HG02943 (cell line): ENCODE data around the gene BNC2.

Experiments
- ATAC-seq: cut with Tn5 transposase; IDR thresholded peaks from one replicate; pipeline ENCODE4 v1.9.1; 2021; ENCODE audit warnings: mild to moderate bottlenecking, low read depth, moderate library complexity; ENCODE audit not compliant: unreplicated experiment

The BNC2 gene

DNA sequence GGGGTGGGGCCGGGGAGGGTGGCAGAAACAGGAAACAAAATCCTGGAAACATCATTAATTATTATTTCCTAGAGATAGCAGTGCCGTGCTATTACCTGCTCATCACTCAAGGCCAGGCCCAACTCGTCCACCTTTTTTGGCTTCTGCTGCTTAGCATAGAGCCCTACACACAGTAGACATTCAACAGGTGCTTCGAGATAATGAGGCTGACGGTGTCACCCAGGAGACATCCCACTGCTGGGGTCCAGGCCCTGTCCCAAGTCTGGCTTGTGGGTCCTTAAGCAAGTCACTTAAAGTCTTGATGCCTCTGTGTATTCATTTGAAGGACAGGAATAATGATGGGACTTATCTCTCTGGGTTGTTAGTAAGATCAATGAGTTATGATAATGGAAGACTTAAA is 506.6 kb downstream of the BNC2 start:
- ATAC-seq, result no peak

DNA sequence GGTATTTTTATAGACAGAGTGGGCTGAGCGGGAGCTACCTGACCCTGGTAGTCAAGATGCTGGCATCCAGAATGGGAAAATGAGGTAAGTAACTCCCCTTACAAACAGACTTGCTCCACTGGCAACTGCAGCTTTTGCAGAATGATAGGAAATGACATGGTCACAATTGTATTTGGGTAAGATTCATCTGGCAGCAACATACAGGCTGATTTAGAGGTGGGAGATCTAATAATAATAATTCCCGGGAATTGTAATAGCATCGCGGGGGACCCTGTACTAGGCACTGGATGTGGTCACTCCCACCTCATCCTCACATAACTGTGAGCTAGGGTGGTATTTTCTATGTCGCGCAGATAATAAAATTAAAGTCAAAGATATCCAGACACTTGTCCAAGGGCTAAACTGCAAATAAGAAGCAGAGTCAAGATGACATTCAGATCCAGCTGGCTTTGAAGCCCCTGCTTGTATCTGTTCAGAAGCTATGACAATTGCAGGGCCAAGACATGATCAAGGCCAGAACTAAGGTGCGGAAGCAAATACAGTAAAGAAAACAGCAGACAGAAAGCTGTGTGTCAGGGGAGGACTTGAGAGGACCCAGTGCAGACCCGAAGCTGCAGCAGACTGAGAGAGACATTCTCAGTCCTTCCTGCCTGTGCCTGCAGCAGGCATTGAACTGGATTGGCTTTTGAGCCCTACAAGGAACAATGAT is 507.2 kb downstream of the BNC2 start:
- no peak for ATAC-seq

DNA sequence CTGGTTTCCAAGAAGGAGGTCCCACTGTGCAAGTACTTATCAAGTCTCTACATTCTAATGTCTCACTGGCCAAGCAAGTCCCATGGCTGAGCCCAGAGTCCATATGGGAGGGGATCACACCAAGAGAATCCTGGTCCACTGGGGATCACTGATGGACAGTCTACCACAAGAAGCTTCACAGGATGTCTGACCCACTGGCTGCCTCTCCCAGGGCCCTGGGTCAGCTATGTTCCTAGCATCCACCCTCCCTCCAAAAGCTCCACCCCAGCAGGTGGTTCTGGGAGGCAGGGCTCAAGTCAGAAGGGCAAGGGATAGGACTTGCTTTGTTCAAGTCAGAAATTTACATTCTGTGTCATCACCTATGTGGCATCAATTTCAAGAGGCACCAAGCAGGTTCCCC is 508.5 kb downstream of the BNC2 start:
- ATAC-seq, result no peak

DNA sequence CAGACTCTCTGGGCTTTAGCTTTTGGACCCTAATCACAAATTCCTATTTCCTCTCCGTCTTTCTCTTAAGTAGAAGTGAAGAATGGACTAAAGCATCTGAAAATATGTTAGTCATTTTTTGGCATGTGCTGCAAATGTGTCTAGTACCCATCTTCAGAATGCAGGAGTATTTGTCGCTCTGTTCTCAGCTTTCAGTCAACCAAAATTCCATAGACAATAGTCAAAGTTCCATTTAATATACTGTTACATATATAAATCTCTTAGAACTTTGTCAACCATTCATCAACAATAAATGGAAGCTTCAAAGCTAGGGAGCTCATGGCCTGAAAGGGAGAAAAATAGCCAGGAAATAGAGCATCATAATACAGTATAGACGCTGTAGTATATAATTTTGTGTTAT is 509.4 kb downstream of the BNC2 start:
- ATAC-seq, result no peak

DNA sequence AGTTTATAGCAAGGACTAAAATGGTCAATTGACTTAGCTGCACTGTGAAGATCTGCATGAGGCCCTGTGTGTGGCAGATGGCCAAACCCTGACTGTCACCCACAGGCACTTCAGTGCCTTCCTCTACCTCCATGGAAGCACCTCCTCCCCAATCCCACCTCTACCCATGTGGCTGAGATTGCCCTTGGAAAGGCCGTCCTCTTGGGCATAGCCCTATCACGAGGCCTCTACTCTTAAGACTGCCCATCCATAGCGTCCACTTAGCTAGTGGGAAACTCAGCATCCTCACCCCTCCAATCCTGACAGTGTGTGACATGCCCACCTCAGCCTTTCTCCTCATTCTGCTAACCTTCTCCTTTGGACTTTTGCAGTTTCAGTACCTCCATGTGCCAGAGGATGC is 510.2 kb downstream of the BNC2 start:
- ATAC-seq, result no peak
